Raji (cell line): ENCODE data around the gene MYO1D.

Experiments
- POLR2A ChIP-seq: IDR thresholded peaks from 2 replicates; pipeline ENCODE4 v1.6.1; 2011; ENCODE audit warnings: low read depth, low read length, control low read depth; ENCODE audit not compliant: insufficient read depth

The MYO1D gene

DNA sequence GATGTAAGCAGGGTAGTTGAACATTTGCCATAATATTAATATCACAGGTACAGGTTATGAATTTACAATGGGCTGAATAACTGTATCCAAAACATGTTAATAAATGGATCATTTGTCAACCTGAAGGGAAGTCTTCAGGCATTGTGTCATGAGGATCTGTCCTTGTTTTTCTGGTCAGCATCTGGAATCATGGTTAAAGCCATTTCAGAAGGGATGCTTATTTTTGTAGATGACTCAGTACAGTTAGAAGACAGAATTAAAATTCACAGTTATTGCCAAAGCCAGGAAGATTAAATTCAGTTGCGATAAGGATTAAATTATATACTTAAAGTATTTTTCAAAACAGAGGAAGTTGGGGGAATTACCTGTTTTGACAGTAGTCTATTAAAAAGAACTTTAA lies 424.6 kb downstream of the MYO1D start:
- TF ChIP-seq POLR2A = no peak

DNA sequence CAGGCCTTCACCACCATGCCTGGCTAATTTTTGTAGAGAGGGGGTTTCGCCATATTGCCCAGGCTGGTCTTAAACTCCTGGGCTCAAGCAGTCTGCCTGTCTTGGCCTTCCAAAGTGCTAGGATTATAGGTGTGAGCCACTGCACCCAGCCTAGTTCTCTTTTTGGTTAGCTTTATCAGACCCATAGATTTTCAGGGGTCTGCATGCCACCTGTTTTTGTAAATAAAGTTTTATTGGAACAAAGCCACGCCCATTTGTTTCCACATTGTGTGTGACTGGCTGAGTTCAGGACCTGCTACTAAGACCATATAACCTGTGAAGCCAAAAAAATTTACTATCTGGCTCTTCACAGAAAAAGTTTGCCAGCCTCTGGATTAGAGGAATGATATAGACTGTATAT lies 425.0 kb downstream of the MYO1D start:
- TF ChIP-seq POLR2A = no peak

DNA sequence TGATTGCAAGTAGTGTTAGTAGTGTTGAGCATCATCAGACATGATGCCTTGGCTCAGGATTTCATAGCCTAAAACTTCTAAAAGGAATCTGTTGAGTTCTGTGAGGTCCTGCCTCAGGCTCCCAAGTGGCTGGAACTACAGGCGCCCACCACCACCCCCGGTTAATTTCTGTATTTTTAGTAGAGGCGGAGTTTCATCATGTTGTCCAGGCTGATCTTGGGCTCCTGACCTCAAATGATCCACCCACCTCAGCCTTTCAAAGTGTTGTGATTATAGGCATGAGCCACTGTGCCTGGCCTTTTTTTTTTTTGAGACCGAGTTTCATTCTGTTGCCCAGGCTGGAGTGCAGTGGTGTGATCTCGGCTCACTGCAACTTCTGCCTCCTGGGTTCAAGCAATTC lies 427.0 kb downstream of the MYO1D start:
- TF ChIP-seq POLR2A = no peak

DNA sequence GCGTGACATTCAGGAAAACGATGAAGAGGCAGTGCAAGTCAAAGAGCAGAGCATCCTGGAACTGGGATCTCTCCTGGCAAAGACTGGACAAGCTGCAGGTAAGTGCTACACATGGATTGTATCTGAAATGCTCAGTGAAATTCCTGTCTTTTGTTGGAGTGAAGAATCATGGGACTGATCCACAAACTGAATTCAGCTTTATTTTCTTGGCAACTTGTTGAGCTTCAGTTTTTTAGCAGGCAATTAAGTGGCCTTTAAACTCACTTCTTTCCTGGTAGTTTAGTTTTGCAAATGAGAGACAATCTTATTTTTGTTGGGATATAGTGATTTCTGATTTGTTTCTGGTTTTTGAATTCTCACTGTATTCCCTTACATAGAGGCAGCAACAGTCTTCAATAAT lies 430.0 kb downstream of the MYO1D start:
- no peak for TF ChIP-seq POLR2A

DNA sequence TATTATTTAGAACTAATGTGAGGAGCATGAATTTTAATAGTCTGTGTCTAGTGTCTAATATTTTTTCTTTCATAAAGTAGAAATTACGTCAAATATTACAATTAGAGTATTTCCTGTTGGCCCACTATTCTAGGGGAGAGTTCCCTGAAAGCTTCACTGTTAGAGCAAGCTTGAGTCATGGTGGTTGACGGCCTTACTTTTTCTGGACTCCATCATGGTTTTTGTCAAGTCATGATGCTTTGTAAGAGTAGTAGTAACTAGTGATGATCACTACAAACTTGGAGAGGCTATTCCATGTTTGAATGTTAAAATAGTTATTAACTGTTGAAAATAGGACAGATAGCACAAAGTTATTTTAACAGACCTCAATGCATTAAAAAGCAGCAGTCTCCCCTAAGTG lies 431.0 kb downstream of the MYO1D start:
- no peak for TF ChIP-seq POLR2A

DNA sequence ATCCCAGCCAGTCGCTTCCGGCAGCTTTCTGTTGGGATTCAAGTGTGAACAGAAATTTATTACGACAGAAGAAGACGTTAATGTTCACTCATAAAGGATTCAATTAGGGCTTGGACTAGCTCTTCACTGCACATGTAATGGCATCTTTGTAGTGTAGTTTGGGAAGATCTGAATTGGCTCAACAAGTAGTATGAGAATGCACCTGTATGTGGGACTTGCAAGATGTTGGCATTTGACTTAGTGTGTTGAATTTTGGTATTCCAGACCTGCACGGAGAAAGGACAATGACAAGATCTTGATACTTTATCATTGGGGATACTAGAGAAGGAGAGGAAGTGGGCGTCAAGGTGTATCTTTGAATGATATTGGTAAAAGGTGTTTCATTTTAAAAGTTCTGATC lies 431.4 kb downstream of the MYO1D start:
- TF ChIP-seq POLR2A = no peak

DNA sequence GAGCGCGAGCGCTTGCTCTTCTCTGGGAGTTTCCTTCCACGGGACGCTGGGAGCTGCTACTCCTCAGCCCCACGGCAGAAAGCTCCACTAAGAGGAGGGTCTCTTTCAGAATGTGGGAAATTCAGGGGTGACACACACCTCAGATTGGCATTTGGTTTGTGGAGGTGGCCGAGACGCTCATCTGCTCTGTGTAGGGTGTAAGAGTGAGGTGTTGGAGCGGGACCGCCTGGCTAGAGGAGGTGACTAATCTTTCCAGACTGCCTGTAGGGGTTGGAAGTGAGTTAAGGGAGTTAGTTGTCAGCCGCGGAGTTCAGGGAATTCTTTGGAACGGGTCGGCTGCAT lies 431.9 kb downstream of the MYO1D start:
- TF ChIP-seq POLR2A = no peak

DNA sequence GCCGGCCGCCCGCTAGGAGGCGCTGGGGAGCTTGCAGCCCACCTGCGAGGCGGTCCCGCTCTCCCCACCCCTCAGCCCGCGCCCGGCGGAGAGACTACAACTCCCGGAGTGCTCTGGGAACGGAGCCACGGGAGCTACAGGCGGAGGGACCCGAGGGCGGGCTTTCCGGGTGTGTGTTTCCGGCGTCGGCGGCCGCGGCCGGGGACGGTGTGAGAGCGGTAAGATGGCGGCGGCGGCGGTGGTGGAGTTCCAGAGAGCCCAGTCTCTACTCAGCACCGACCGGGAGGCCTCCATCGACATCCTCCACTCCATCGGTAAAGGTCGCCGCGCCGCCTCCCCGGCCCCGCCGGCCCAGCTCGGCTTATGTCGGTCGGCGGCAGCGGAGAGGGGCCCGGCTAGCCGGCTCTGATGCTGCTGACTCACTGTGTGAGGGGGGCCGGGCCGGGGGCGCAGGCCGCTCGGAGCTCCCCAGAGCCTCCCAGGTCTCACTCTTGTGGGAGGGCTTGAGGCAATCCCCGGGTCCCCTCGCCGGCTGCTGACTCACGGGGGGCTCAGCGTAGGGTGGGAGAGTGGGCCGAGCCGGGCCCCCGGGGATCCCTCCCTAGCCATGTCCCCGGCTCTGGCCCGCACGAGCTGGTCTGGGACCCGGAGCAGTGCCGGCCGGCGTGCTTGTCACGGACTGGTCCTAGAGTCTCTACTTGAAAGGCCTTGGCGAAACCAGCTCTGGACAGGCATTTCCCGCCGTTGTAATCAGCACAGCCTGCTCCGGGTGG lies 432.4 kb downstream of the MYO1D start, which contains the start of gene PSMD11:
PSMD11 (plus strand) TSS at position 210 of the 773 bp plus-strand sequence; CDS start at position 224, 14 bp downstream.
- TF ChIP-seq POLR2A = peak; percentile 69

DNA sequence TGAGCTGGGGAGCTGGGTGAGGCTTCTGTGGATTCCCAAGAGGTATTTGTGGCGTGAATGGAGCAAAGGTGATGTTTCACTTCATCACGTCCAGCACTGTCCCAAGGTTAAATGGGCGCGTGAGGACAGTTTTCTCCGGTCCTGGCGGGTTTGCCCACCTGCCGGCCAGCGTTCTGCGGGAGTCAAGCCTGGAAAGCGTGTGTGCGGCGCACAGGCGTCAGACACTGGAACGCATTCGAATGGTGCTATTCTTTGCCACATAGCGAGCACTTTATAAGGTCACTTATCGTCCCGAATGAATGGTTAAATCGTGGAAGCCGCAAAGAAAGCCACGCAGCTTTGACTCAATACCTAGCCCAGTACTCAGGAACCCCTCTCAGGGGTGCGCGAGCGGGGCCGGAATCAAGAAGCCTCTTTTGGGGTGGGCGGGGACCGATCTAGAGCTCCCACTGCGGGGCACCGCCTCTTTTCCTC lies 433.1 kb downstream of the MYO1D start:
- no peak for TF ChIP-seq POLR2A
